Activated CD8-positive, alpha-beta T cell treated with anti-CD3 and anti-CD28 coated beads for 36 hours (primary cell): ENCODE results near the gene SBF2. TPM values are rescaled to one million over a fixed set of nuclear protein-coding genes. Genes with fewer than 3 reads are reported as not detected.

Experiments
- ATAC-seq: fragments of 200-7000 bp; cut with Tn5 transposase; one replicate; pipeline ENCODE4 v1.10.0; 2021; ENCODE audit warnings: mild to moderate bottlenecking, moderate library complexity
- CTCF ChIA-PET: fragments of 350-600 bp; sonication (Branson Sonifier 250); formaldehyde crosslinking; loops from one replicate; lab custom pipeline; 2021; ENCODE audit warnings: antibody characterized with exemption; lab: Charles Lee
- POLR2A ChIA-PET: fragments of 350-600 bp; sonication (Branson Sonifier 250); formaldehyde crosslinking; loops from one replicate; lab custom pipeline; 2021; ENCODE audit warnings: antibody characterized with exemption; lab: Charles Lee
- DNase-seq: peaks from one replicate; pipeline ENCODE4 v3.0.0-alpha.2; 2020
- H3K27ac Mint-ChIP-seq: one replicate; pipeline ENCODE4 v1.8.0; 2021; ENCODE audit warnings: mild to moderate bottlenecking, mixed read lengths
- H3K27me3 Mint-ChIP-seq: one replicate; pipeline ENCODE4 v1.8.0; 2021; ENCODE audit warnings: mixed read lengths
- H3K36me3 Mint-ChIP-seq: one replicate; pipeline ENCODE4 v1.8.0; 2021; ENCODE audit warnings: low read depth, mixed read lengths
- H3K4me1 Mint-ChIP-seq: one replicate; pipeline ENCODE4 v1.8.0; 2021; ENCODE audit warnings: low read depth, mixed read lengths
- H3K4me3 Mint-ChIP-seq: one replicate; pipeline ENCODE4 v1.8.0; 2021; ENCODE audit warnings: mild to moderate bottlenecking, moderate library complexity, mixed read lengths
- H3K9me3 Mint-ChIP-seq: one replicate; pipeline ENCODE4 v1.8.0; 2021; ENCODE audit warnings: mixed read lengths
- intact Hi-C: fragments of 100-400 bp; cut with micrococcal nuclease; formaldehyde crosslinking; loops from one replicate; pipeline ENCODE4 v1.10.0; 2022
- total RNA-seq, 2 experiments: library from RNA; stranded (reverse); gene quantifications; one replicate each; pipeline ENCODE4 v1.2.3, GENCODE V29; 2021
- TF ChIP-seq, protein P1 (sequence below): fragments of 200-600 bp; IDR thresholded peaks from one replicate; pipeline ENCODE4 v1.8.0; 2022; ENCODE audit warnings: antibody characterized with exemption, mild to moderate bottlenecking

Gene SBF2
- total RNA-seq, 2 experiments from 2014 or later: 10.0 to 11.0 TPM

DNA sequence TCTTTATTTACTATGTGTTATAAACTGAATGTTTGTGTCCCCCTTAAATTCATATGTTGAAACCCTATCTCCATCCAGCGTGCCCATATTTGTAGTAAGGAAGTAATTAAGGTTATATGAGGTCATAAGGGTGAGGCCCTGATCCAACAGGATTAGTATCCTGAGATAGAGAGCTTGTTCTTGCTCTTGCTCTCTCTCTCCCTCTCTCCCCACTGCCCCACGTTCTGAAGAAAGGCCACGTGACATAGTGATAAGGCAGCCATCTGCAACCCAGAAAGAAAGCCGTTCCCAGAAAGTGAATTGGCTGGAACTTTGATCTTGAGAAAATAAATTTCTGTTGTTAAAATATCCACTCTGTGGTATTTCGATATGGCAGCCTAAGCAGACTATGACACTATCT, 417.7 kb downstream of the SBF2 start:
- no peak overlapping the region for H3K4me3 Mint-ChIP-seq
- no peaks in the 10 kb centered on the region for H3K27me3 Mint-ChIP-seq
- intact Hi-C loops: no loop called here
- TF ChIP-seq, protein P1, sequence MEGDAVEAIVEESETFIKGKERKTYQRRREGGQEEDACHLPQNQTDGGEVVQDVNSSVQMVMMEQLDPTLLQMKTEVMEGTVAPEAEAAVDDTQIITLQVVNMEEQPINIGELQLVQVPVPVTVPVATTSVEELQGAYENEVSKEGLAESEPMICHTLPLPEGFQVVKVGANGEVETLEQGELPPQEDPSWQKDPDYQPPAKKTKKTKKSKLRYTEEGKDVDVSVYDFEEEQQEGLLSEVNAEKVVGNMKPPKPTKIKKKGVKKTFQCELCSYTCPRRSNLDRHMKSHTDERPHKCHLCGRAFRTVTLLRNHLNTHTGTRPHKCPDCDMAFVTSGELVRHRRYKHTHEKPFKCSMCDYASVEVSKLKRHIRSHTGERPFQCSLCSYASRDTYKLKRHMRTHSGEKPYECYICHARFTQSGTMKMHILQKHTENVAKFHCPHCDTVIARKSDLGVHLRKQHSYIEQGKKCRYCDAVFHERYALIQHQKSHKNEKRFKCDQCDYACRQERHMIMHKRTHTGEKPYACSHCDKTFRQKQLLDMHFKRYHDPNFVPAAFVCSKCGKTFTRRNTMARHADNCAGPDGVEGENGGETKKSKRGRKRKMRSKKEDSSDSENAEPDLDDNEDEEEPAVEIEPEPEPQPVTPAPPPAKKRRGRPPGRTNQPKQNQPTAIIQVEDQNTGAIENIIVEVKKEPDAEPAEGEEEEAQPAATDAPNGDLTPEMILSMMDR: no peak
- ATAC-seq: no peak
- H3K9me3 Mint-ChIP-seq: peaks cover 2% of the 10 kb centered on the region
- H3K36me3 Mint-ChIP-seq: no peaks in the 10 kb centered on the region
- H3K4me1 Mint-ChIP-seq: no peaks in the 10 kb centered on the region
- ChIA-PET POLR2A (no interaction called here), CTCF (no interaction called here)
- no peak for DNase-seq
- H3K27ac Mint-ChIP-seq: no peak overlapping the region

DNA sequence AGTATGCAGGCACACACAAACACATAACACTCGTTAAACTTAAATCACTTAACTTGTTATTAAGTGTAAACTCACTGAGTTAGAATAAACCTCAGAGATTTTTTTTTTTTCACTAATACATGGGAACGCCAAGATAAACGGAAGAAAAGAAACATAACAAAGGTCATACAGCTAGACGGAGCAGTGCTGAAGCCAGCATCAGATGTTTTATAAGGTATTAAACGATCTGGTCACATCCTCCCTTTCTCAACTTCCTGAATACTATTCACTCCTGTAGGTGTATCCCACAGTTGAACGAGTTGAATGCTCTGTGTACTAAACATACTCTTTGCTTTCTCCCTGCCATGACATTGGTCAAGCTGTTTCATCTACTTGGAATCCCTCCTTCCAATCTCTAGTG, 418.2 kb downstream of the SBF2 start:
- ChIA-PET CTCF (interaction anchor here (0.7 to 1.6 kb wide), 3 partner anchors 18 to 109 kb away, joined by 3 to 4 read pairs (median 3); no protein-coding TSS in a partner anchor), POLR2A (no interaction called here)
- Mint-ChIP-seq H3K9me3 (peaks cover 2% of the 10 kb centered on the region), H3K4me3 (no peak overlapping the region), H3K27ac (no peak overlapping the region), H3K36me3 (no peaks in the 10 kb centered on the region), H3K27me3 (no peaks in the 10 kb centered on the region), H3K4me1 (no peaks in the 10 kb centered on the region)
- ATAC-seq (no peak), DNase-seq (no peak)
- intact Hi-C loops: no loop called here
- TF ChIP-seq, protein P1: no peak

DNA sequence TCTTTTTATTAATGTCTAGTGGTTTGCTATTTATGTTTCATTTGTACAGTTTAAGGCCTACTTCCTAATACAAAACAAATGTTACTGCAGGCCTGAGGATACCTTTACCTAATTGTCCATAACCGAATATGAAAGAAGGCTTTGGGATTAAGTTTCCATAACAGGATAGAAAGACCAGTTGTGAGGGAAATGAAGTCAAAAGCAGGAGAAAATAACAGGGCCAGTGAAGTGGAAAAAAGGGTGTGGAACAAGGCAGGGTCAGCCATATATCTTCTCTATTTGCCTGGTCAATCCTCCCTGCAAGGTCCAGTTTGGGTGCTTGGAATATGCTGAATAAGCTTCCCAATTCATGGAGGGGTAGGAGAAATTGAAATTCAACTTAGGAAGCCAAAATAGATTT, 418.6 kb downstream of the SBF2 start:
- no peak for DNase-seq
- ChIA-PET CTCF (interaction anchor here (0.7 to 1.6 kb wide), 3 partner anchors 19 to 110 kb away, joined by 3 to 4 read pairs (median 3); no protein-coding TSS in a partner anchor), POLR2A (no interaction called here)
- Mint-ChIP-seq H3K27ac (no peak overlapping the region), H3K4me1 (no peaks in the 10 kb centered on the region), H3K9me3 (peaks cover 2% of the 10 kb centered on the region), H3K27me3 (no peaks in the 10 kb centered on the region), H3K4me3 (no peak overlapping the region), H3K36me3 (no peaks in the 10 kb centered on the region)
- no peak for ATAC-seq
- intact Hi-C loops: no loop called here
- TF ChIP-seq, protein P1: no peak

DNA sequence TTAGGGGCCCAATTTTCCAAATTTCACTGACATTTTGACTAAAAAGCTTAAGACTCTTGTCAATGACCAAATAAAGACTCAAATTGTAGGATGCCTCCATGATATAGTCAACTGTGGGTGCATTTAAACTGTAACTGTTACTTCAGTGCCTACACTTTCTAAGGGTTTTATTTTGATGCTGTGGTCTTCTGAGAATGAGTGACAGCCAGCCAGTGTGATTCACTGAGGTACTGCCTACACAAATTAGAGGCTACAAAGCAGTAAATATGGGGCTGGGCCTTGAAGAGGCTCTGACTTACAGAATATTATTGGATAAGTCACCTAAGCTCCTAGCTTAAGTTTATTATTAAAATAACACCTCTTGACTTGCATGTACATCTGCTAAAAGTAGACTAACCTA, 419.6 kb downstream of the SBF2 start:
- CTCF ChIA-PET: interaction anchor here (1.3 to 2.0 kb wide), 3 partner anchors 12 to 98 kb away, joined by 4 to 6 read pairs (median 5); no protein-coding TSS in a partner anchor
- H3K9me3 Mint-ChIP-seq: peaks cover 2% of the 10 kb centered on the region
- TF ChIP-seq, protein P1: no peak
- no peak for DNase-seq
- H3K4me3 Mint-ChIP-seq: no peak overlapping the region
- intact Hi-C loops: no loop called here
- no peaks in the 10 kb centered on the region for H3K36me3 Mint-ChIP-seq
- no peaks in the 10 kb centered on the region for H3K4me1 Mint-ChIP-seq
- ATAC-seq: no peak
- no peaks in the 10 kb centered on the region for H3K27me3 Mint-ChIP-seq
- no peak overlapping the region for H3K27ac Mint-ChIP-seq
- POLR2A ChIA-PET: interaction anchor here (0.7 kb wide), 1 partner anchor 138 kb away, joined by 4 read pairs; no protein-coding TSS in a partner anchor

DNA sequence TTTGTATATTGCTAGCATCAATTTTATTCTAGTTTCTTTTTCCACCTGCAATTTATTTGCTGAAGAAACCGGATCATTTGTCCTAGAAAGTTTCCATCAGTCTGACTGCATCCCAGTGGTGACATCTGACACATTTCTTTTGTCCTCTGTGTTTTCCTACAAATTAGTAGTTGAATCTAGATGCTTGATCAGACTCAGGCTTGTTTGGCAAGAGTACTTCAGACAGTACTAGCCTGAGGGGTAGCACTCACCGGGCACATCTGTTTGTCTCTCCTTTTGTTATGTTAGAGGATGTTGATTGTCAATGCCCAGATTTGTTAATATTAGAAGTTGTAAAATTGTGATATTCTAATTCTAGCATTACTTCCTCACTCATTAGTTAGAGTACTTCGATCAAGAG, 425.4 kb downstream of the SBF2 start:
- ChIA-PET POLR2A (no interaction called here), CTCF (no interaction called here)
- Mint-ChIP-seq H3K9me3 (peaks cover 2% of the 10 kb centered on the region), H3K36me3 (peaks cover 3% of the 10 kb centered on the region), H3K4me3 (no peak overlapping the region), H3K4me1 (no peaks in the 10 kb centered on the region), H3K27ac (no peak overlapping the region), H3K27me3 (no peaks in the 10 kb centered on the region)
- TF ChIP-seq, protein P1: no peak
- no peak for DNase-seq
- intact Hi-C loops: no loop called here
- no peak for ATAC-seq
